Muscle of arm (tissue), 14 donors: ENCODE data around the gene ALDH18A1. TPM values are rescaled to one million over a fixed set of nuclear protein-coding genes. Genes with fewer than 3 reads are reported as not detected.
A peak's percentile ranks its signal among the peaks of the same experiment; 100 is the strongest.
"Not testable (repeated sequence)": the region's sequence is repeated elsewhere in the genome, so short reads cannot be mapped to it uniquely, and the experiment has no call there.

ENCODE experiments used
- DNase-seq: peaks from one replicate; pipeline ENCODE4 v3.0.0-alpha.2; 2013
- long read RNA-seq, 11 donors: transcript quantifications; one replicate each; lab custom pipeline, GENCODE V29; 2026
- polyA plus RNA-seq, 12 donors: library from polyadenylated mRNA; unstranded; fragments of 120-200 nt; gene quantifications; one replicate each; pipeline ENCODE4 v1.2.1, GENCODE V29; 2013; ENCODE audit not compliant: insufficient read length in 12 of 12

ALDH18A1 gene
- 10 to 100 TPM in 11 of 12 donors, not detected in 1; 33.6 to 63.3 (median 48.7) TPM for polyA plus RNA-seq
- long read RNA-seq, donor 1, transcript ALDH18A1-201 (18 exons, 3,337 nt) = major isoform, 10 of 89 reads
- long read RNA-seq, donor 1, partial matches to known transcripts = 73 of 89 reads
- long read RNA-seq, donor 1, other reads (novel, unspliced or antisense) = 0 of 89 reads
- long read RNA-seq, donor 2, transcript ALDH18A1-202 (18 exons, 3,359 nt) = major isoform, 10 of 34 reads
- long read RNA-seq, donor 2, partial matches to known transcripts = 21 of 34 reads
- long read RNA-seq, donor 2, other reads (novel, unspliced or antisense) = 0 of 34 reads
- long read RNA-seq, donor 3, partial matches to known transcripts = 9 of 12 reads
- long read RNA-seq, donor 3, other reads (novel, unspliced or antisense) = 0 of 12 reads
- long read RNA-seq, donor 4, partial matches to known transcripts = 0 of 2 reads
- long read RNA-seq, donor 4, other reads (novel, unspliced or antisense) = 0 of 2 reads
- long read RNA-seq, donor 5 = 0 reads
- long read RNA-seq, donor 6, partial matches to known transcripts = 0 of 4 reads
- long read RNA-seq, donor 6, other reads (novel, unspliced or antisense) = 0 of 4 reads
- long read RNA-seq, donor 7, transcript ALDH18A1-202 (18 exons, 3,359 nt) = major isoform, 6 of 6 reads
- long read RNA-seq, donor 7, partial matches to known transcripts = 0 of 6 reads
- long read RNA-seq, donor 7, other reads (novel, unspliced or antisense) = 0 of 6 reads
- long read RNA-seq, donor 8, partial matches to known transcripts = 11 of 15 reads
- long read RNA-seq, donor 8, other reads (novel, unspliced or antisense) = 0 of 15 reads
- long read RNA-seq, donor 9, partial matches to known transcripts = 8 of 10 reads
- long read RNA-seq, donor 9, other reads (novel, unspliced or antisense) = 0 of 10 reads
- long read RNA-seq, donor 10, partial matches to known transcripts = 0 of 5 reads
- long read RNA-seq, donor 10, other reads (novel, unspliced or antisense) = 0 of 5 reads
- long read RNA-seq, donor 11, transcript ALDH18A1-202 (18 exons, 3,359 nt) = major isoform, 9 of 30 reads
- long read RNA-seq, donor 11, partial matches to known transcripts = 21 of 30 reads
- long read RNA-seq, donor 11, other reads (novel, unspliced or antisense) = 0 of 30 reads

GRCh38 chr10:95656291-95657164 lies at the start of gene ALDH18A1:
Gene ALDH18A1 (minus strand): TSS chr10:95656711. CDS start chr10:95653377, 3,334 bp downstream.
- peak; percentile 97 for DNase-seq

- DNase-seq = no peak
Observed at GRCh38 chr10:95698415-95698814, 41.9 kb upstream of the ALDH18A1 start.

DNA sequence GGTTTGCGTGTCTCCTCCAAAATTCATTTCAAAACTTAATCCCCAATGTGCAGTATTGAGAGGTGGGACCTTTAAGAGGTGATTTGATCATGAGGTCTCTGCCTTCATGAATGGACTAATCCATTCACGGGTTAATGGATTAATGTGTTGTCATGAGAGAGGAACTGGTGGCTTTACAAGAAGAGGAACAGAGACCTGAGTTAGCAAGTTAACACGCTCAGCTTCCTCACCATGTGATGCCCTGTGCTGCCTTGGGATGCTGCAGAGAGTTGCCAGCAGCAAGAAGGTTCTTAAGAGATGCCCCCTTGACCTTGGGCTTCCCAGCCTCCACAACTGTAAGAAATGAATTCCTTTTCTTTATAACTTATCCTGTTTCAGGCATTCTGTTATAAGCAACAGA lies 40.9 kb upstream of the ALDH18A1 start:
- DNase-seq = no peak

- no peak for DNase-seq
Observed at GRCh38 chr10:95694665-95695064, 38.2 kb upstream of the ALDH18A1 start.

GRCh38 chr10:95693668-95694534 lies 37.4 kb upstream of the ALDH18A1 start, which contains the start of gene TCTN3:
Gene TCTN3 (minus strand): TSS chr10:95693927. CDS start chr10:95693899, 28 bp downstream.
- peak; percentile 100 for DNase-seq

- no peak for DNase-seq
Observed at GRCh38 chr10:95693071-95693667, 36.7 kb upstream of the ALDH18A1 start.

DNA sequence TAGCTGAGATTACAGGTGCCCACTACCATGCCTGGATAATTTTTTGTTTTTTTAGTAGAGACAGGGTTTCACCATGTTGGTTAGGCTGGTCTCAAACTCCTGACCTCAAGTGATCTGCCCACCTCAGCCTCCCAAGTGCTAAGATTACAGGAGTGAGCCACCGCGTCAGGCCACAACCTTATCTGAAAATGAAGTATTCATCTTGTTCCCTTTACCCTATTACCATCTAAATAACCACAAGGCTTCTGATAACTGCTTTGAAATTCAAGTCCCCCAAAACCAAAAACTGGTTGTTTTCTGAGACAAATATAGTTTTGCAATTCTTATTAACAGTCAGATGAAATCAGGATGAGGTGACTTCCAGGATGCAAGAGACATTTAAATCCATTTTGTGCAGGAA lies 34.8 kb upstream of the ALDH18A1 start:
- no peak for DNase-seq

DNA sequence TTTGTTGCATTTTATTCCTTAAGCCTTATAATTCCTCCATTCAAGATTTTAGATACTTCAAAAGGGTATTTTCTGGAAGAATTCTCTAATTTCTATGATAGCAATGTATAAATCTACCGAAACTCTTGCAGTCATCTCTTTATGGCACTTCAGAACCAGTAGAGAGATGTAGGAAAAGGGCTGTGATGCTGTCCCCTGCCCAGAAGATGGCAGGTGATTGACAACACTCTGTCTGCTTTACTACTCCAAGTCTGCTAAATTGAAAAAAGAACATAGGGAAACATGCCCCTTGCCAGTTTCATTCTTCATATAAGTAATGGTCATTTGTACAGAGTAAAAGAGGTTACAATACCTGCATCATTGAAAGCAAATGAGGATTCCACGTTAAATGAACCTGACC lies 32.1 kb upstream of the ALDH18A1 start:
- DNase-seq = no peak

GRCh38 chr10:95683966-95684365 lies 27.5 kb upstream of the ALDH18A1 start:
- no peak for DNase-seq

GRCh38 chr10:95675403-95676116 lies 19.0 kb upstream of the ALDH18A1 start:
- no peak for DNase-seq

DNA sequence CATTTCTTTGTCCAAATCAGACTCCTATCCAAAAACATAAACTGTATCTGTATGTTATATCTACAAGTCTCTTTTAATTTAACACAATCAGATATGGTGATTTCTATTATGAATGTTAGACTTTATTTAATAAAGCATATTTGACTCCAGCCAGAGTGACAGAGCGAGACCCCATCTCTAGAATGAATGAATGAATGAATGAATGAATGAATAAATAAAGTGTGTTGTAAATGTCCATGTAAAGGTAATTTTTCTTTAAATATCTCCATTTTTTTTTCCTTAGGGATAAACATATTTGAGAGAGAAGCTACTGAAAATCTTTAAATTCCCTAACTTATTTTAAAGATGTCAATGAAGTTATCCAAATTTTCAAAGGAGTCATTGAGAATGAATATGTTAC lies 18.1 kb upstream of the ALDH18A1 start:
- DNase-seq = no peak

DNA sequence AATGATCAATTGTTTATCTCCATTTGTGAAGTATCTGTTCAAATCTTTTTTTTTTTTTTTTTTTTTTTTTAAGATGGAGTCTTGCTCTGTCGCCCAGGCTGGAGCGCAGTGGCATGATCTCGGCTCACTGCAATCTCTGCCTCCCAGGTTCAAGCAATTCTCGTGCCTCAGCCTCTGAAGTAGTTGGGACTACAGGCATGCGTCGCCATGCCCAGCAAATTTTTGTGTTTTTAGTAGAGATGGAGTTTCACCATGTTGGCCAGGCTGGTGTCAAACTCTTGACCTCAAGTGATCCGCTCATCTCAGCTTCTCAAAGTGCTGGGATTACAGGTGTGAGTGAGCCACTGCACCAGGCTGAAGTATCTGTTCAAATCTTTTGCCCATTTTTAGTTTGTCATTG lies 16.1 kb upstream of the ALDH18A1 start:
- not testable (repeated sequence) for DNase-seq

DNA sequence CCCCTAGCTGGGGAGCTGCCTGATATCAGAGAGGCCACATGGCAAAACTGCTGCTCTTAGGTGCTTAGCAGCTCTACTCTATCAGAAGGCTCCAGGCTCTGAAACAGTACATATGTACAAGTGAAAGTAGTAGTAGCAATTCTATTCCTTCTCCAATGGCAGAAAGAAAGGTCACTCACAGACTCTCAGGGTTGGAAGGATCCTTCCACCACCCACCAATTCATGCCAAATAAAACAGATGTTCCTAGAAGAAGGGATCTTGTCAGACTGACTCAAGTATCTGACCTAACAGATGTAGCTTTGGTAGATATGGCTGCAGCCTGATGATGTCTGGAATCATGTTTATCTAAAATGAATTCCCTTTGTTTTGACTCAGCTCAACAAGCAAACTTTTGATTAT lies 8.0 kb upstream of the ALDH18A1 start:
- no peak for DNase-seq

GRCh38 chr10:95663496-95663895 lies 7.0 kb upstream of the ALDH18A1 start:
- DNase-seq = no peak

DNA sequence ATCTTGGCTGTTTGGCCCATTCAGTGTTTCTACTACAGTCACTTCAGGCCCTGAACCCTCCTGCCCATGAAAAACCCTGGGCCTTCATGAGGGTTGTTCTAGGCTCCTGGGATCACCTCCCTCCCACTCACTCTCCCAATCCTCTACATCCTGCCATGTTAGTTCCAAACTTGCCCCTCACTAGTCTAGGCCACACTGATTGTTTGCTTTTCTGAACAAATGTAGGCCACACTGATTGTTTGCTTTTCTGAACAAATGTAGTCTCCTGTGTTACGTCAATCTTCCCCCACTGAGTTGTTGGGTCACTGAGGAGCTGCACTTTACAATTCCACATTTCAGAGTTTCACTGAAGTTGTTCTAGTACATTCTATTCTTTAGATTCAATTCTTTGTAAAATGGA lies 5.3 kb upstream of the ALDH18A1 start:
- no peak for DNase-seq

DNA sequence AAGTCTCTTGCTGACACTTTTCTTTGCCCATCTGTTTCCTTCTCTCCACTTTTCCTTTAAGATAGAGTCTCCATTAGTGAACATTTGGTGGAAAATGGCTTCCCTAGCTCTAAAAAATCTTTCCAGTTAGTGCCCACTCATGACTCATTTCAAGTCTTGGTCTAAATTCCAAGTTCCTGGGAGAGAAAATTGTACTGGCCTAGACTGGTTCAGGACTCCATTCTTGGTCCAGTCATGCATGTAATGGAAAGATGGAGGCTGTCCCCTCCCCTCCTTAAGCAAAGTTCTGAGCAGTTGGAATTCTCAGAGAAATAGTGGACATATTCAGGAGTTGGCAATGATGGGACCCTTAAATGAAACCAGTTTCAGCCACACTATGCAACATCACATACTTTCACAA lies 3.8 kb upstream of the ALDH18A1 start:
- DNase-seq = no peak

DNA sequence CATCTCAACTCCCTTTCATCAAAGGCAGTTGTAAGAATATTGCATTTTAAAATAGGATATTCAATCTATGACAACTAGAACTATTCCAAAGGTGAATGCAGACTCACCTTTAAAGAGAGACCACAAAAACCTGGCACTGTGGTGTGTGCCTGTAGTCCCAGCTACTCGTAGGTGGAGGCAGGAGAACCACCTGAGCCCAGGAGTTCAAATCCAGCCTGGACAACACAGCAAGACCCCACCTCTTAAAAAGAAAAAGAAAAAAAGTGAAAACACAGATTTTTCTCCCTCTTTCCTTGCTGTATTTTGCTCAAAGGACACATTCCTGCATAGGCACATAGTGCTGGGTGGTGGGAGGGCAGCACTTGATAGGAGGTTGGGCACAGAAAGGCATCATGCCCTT lies 739 bp upstream of the ALDH18A1 start:
- no peak for DNase-seq

GRCh38 chr10:95655571-95656290 lies 780 bp downstream of the ALDH18A1 start:
- DNase-seq = peak; percentile 24
